Ectodermal cell (in vitro differentiated cells): Measurements from ENCODE around the gene IGF2R.

Source experiments
- H3K27ac ChIP-seq: 2 replicates; pipeline ENCODE4 v1.7.0; 2013; ENCODE audit warnings: mild to moderate bottlenecking, low read depth, low read length; ENCODE audit not compliant: insufficient read depth, poor library complexity, severe bottlenecking
- H3K27me3 ChIP-seq: 2 replicates; pipeline ENCODE4 v1.7.0; 2013; ENCODE audit warnings: mild to moderate bottlenecking, low read length; ENCODE audit not compliant: insufficient read depth, control insufficient read depth, poor library complexity, severe bottlenecking
- H3K36me3 ChIP-seq: one replicate; pipeline ENCODE4 v1.7.0; 2013; ENCODE audit warnings: low read length; ENCODE audit not compliant: control insufficient read depth, insufficient read depth
- H3K4me1 ChIP-seq: one replicate; pipeline ENCODE4 v1.7.0; 2013; ENCODE audit warnings: low read length; ENCODE audit not compliant: control insufficient read depth, insufficient read depth
- H3K4me3 ChIP-seq: 2 replicates; pipeline ENCODE4 v1.7.0; 2013; ENCODE audit warnings: low read depth, low read length, control low read depth; ENCODE audit not compliant: insufficient read depth
- H3K9me3 ChIP-seq: 2 replicates; pipeline ENCODE4 v1.7.0; 2013; ENCODE audit warnings: mild to moderate bottlenecking, low read length, moderate library complexity; ENCODE audit not compliant: control insufficient read depth
- WGBS, 2 experiments: methylation state at CpG; one replicate each; pipeline ENCODE4 v1.1.7; 2013; ENCODE audit warnings: missing lambda C conversion rate in 2 of 2; 5-methylcytosine and 5-hydroxymethylcytosine counted together

IGF2R gene

DNA sequence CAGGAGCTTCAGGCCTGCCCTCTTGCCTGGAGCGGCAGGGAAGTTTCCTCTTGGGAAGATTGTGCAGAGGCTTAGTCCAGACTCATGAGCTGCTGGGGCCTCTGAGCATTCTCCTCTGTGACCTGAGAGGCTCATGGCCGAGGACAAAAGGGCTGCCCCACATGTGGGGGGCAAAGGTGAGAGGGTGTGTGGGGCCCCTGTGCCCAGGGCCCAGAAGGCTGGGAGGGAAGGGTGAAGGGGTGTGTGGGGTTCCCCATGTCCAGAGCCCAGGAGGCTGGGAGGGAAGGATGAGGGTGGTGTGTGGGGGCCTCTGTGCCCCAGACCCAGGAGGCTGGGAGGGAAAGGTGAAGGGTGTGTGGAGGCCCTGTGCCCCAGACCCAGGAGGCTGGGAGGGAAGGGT lies 101.9 kb downstream of the IGF2R start:
- 91 to 96% methylated on average over 2 of the region's 2 CpGs for WGBS, 2 experiments
- Histone ChIP-seq H3K27me3 (no peaks in the 10 kb centered on the region), H3K36me3 (peaks cover 30% of the 10 kb centered on the region), H3K9me3 (no peaks in the 10 kb centered on the region), H3K4me3 (no peak overlapping the region), H3K27ac (no peak overlapping the region), H3K4me1 (no peaks in the 10 kb centered on the region)

DNA sequence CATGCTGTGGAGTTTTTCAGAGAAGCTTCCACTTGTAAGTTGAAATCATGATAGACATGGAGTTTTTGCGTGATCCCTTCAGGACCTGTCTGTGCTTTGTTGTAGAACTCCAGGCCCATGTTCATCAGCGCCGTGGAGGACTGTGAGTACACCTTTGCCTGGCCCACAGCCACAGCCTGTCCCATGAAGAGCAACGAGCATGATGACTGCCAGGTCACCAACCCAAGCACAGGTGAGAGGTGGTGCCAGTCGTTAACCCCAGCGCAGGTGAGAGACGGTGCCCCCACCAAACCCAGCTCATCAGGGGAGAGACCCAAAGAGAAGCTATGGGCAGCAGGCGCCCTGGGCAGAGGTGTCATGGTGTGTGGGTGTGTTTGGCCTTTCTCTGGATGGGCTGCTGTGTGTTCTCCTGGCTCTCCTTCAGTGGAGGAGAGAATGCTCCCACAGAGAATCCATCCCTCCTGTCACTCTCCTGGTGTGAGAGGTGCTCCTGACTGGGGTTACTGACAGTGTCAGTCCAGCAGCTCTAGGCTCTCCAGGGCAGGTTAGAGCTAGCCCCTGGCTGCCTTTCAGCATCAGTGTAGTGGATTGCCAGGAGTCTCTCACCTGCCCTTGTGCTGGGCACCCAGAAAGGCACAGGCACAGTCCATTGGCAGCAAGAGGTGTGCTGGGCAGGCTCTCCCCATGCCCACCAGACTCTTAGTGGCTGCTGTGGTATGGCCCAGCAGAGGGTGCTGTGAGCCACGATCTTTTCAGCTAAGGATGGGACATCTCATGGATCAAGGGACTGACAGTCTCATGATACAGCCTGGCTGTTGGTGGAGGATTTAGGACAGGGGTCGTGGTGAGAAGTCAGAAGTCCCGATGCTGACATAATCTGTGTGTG lies 103.2 kb downstream of the IGF2R start:
- H3K27ac ChIP-seq = no peak overlapping the region
- H3K27me3 ChIP-seq = no peaks in the 10 kb centered on the region
- no peak overlapping the region for H3K4me3 ChIP-seq
- H3K9me3 ChIP-seq = no peaks in the 10 kb centered on the region
- no peaks in the 10 kb centered on the region for H3K4me1 ChIP-seq
- 94% methylated on average over 11 of the region's 11 CpGs for WGBS, 2 experiments
- H3K36me3 ChIP-seq = peaks cover 33% of the 10 kb centered on the region

DNA sequence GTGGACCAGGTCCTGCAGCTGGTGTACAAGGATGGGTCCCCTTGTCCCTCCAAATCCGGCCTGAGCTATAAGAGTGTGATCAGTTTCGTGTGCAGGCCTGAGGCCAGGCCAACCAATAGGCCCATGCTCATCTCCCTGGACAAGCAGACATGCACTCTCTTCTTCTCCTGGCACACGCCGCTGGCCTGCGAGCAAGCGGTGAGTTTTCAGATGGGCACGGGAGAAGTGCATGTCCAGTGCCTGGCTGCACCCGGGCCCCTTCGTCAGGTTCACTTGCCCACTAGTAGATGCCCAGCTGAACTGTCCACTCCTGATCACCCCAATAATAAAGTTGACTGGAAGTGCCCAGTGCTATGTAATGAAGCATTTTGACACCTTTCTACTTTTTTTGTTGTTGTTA lies 104.4 kb downstream of the IGF2R start:
- Histone ChIP-seq H3K27ac (no peak overlapping the region), H3K4me1 (no peaks in the 10 kb centered on the region), H3K4me3 (no peak overlapping the region), H3K36me3 (peaks cover 31% of the 10 kb centered on the region), H3K9me3 (no peaks in the 10 kb centered on the region), H3K27me3 (no peaks in the 10 kb centered on the region)
- WGBS, 2 experiments = 95 to 97% methylated on average over 9 of the region's 9 CpGs

DNA sequence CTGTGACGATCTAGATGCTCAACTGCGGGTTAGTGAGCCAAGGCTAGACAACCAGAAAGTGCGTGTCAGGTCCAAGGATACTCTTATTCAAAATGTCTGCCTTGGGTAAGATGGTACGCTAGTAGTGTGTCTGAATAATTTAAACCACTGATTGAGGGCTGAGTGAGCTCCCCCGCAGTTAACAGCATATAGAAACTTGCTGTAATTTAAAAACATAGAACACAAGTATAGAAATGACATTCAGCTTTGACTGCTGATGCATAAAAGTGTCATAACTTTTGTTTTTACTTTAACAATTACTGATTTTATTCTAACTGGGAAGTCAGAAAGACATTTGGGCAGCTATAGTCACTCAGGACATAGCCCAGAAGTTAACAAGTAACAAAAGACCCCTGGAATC lies 107.1 kb downstream of the IGF2R start:
- 95% methylated on average over 4 to 5 of the region's 5 CpGs for WGBS, 2 experiments
- no peak overlapping the region for H3K4me3 ChIP-seq
- peaks cover 43% of the 10 kb centered on the region for H3K36me3 ChIP-seq
- no peaks in the 10 kb centered on the region for H3K9me3 ChIP-seq
- no peak overlapping the region for H3K27ac ChIP-seq
- no peaks in the 10 kb centered on the region for H3K27me3 ChIP-seq
- H3K4me1 ChIP-seq = no peaks in the 10 kb centered on the region

DNA sequence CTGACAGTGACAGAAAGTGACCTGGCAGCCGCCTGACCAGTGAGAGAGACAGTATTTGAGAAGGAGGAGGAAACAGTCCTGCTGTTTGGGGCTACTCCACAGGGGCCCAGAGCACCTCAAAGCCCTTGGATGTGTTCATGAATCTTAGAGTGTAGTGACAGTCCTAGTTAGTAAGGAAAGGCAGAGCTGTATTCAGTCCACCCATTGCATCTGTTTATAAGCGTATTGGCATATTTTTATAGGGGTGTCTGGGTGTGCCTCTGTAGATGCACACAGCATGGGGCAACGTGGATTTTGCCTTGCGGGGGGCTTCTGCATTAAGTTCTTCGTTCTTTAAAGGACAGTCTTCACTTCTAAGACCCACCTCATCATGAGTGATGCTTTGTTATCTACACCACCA lies 108.1 kb downstream of the IGF2R start:
- H3K36me3 ChIP-seq = peaks cover 47% of the 10 kb centered on the region
- no peak overlapping the region for H3K4me3 ChIP-seq
- no peaks in the 10 kb centered on the region for H3K4me1 ChIP-seq
- no peak overlapping the region for H3K27ac ChIP-seq
- no peaks in the 10 kb centered on the region for H3K27me3 ChIP-seq
- 93 to 95% methylated on average over 5 of the region's 5 CpGs for WGBS, 2 experiments
- H3K9me3 ChIP-seq = no peaks in the 10 kb centered on the region

DNA sequence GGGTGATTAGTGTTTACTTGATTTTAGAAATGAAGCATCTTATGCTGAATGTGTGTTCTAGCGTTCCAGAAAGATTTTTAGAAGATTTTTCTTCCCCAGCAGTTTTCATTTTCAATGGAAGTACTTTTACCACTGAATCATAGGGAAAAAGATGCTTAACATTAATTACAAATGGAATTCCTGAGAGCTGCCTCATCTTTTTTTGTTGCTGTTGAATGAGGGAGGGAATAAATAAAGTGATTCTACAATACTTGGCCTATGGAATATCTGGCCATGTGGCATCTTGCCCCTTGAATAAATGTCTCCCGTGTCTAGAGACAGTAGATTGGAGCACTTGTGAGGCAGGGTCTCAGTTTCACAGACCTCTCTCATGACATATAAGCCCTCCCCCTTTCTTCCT lies 108.6 kb downstream of the IGF2R start:
- H3K4me1 ChIP-seq = no peaks in the 10 kb centered on the region
- peaks cover 44% of the 10 kb centered on the region for H3K36me3 ChIP-seq
- no peak overlapping the region for H3K27ac ChIP-seq
- no peaks in the 10 kb centered on the region for H3K27me3 ChIP-seq
- H3K4me3 ChIP-seq = no peak overlapping the region
- WGBS, 2 experiments = 95 to 100% methylated on average over 1 to 2 of the region's 2 CpGs
- no peaks in the 10 kb centered on the region for H3K9me3 ChIP-seq

DNA sequence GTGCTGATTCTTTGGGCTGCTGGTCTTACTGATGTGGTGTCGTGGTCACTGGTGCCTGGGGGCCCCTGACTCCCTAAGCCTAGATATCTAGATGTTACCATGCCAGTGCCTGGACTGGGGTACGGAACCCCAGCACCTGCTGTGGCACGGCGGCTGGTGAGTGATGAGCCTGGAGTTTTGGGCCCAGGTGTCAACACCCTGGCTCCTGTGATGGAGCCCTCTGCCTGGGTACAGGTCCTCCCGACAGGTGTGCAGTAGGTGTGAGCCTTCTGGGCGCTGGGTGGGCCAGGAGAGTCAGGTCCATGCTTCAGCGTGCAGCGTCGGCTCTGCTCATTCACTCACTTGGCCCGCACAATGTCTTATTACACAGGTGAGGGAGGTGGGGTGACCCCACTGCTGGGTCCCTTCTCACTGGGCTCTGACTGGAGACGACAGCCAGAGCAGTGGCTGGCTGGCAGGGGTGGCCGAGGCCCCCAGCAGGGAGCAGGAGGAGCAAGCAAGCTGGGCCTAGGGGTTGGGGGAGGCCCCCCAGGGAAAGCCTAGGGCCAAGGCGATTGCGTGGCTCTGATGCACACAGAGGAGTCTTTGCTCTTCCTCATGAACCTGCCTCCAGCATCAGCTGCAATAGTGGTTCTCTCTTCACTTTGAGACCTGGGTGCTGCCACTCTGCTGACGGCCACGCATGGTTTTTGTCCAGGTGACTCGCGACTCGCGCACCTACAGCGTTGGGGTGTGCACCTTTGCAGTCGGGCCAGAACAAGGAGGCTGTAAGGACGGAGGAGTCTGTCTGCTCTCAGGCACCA lies 110.2 kb downstream of the IGF2R start:
- no peak overlapping the region for H3K27ac ChIP-seq
- H3K4me1 ChIP-seq = no peaks in the 10 kb centered on the region
- H3K27me3 ChIP-seq = no peaks in the 10 kb centered on the region
- no peak overlapping the region for H3K4me3 ChIP-seq
- WGBS, 2 experiments = 96 to 97% methylated on average over 23 of the region's 23 CpGs
- H3K9me3 ChIP-seq = no peaks in the 10 kb centered on the region
- H3K36me3 ChIP-seq = peaks cover 34% of the 10 kb centered on the region

DNA sequence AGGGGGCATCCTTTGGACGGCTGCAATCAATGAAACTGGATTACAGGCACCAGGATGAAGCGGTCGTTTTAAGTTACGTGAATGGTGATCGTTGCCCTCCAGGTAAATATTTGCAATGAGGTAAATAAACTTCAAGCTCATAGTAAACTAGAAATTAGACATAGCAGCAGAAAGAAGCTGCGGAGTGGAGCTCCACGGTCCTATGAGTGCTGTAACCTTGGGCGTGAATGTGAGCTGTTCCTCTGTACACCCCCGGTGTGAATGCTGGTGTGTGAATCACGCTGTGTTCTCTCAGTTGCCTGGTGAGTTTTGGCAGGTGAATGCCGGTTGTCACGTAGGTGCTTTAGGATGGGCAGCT lies 110.8 kb downstream of the IGF2R start:
- no peak overlapping the region for H3K4me3 ChIP-seq
- H3K36me3 ChIP-seq = peaks cover 40% of the 10 kb centered on the region
- no peaks in the 10 kb centered on the region for H3K9me3 ChIP-seq
- H3K4me1 ChIP-seq = no peaks in the 10 kb centered on the region
- no peak overlapping the region for H3K27ac ChIP-seq
- WGBS, 2 experiments = 97 to 98% methylated on average over 12 of the region's 12 CpGs
- no peaks in the 10 kb centered on the region for H3K27me3 ChIP-seq

DNA sequence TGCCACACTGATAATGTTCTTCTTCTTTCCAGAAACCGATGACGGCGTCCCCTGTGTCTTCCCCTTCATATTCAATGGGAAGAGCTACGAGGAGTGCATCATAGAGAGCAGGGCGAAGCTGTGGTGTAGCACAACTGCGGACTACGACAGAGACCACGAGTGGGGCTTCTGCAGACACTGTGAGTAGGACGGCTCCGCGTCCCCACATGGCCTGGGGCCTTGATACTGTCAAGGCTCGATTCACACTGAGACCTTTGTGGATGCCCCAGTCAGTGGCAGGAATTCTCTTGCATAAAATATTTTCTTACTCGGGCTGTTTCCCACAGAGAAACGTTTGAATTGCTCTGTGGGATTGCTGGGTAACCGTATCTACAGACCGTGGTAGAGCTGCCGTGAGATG lies 111.2 kb downstream of the IGF2R start:
- no peak overlapping the region for H3K27ac ChIP-seq
- 96 to 97% methylated on average over 17 of the region's 17 CpGs for WGBS, 2 experiments
- no peak overlapping the region for H3K4me3 ChIP-seq
- no peaks in the 10 kb centered on the region for H3K4me1 ChIP-seq
- H3K36me3 ChIP-seq = peaks cover 44% of the 10 kb centered on the region
- no peaks in the 10 kb centered on the region for H3K27me3 ChIP-seq
- no peaks in the 10 kb centered on the region for H3K9me3 ChIP-seq

DNA sequence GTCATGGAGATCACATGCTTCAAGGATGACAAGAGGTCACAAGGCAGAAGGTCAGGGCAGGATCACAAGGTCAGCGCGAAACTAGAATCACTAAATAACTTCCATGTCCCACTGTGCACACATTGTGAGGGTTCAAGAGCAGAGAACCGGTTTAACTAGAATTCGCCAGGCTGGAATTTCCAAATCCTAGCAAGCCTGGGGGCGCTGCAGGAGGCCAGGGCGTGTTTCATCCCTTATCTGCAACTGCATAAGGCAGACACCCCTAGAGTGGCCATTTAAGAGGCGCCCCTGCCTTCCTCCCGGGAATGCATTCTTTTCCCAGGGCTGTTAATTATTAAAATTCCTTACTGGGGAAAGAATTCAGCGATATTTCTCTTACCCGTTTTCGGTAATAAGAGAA lies 112.5 kb downstream of the IGF2R start:
- H3K9me3 ChIP-seq = no peaks in the 10 kb centered on the region
- H3K36me3 ChIP-seq = peaks cover 47% of the 10 kb centered on the region
- H3K4me3 ChIP-seq = no peak overlapping the region

More for the DNA sequence above, 112.5 kb downstream of the IGF2R start:
- Histone ChIP-seq H3K4me1 (no peaks in the 10 kb centered on the region), H3K27ac (no peak overlapping the region), H3K27me3 (no peaks in the 10 kb centered on the region)
- 89 to 96% methylated on average over 11 of the region's 11 CpGs for WGBS, 2 experiments
